ENCODE data around the gene ROCK2.

GRCh38 chr2:11344956-11345677 is 681 bp upstream of the ROCK2 start:
- TF ChIP-seq CTCF (IDR thresholded peaks at IDR 0.05) (no peak), POLR2AphosphoS5 (IDR thresholded peaks at IDR 0.05) (peak; percentile 56 to 74), POLR2A (IDR thresholded peaks at IDR 0.05; ENCODE audit: low read depth) (peak; percentile 13), EP300 (IDR thresholded peaks at IDR 0.05) (no peak)
